GM13976 (cell line): Measurements from ENCODE around the gene ACOX1.

ENCODE experiments used
- DNase-seq: peaks from one replicate; pipeline ENCODE4 v3.0.0; 2012; ENCODE audit warnings: low spot score
- in situ Hi-C: fragments of 300-500 bp; cut with MboI; formaldehyde crosslinking; loops from one replicate; pipeline ENCODE4 v1.12.0; 2022; ENCODE audit warnings: low sequenced_read_pairs, mixed read lengths, inconsistent platforms; ENCODE audit not compliant: unreplicated experiment
- TF ChIP-seq, protein P1 (sequence below): IDR thresholded peaks from 2 replicates; pipeline ENCODE4 v1.5.1; 2012; ENCODE audit warnings: borderline replicate concordance, mild to moderate bottlenecking; ENCODE audit not compliant: insufficient read depth; ENCODE audit errors: extremely low read depth, missing control alignments, control extremely low read depth

The ACOX1 gene

DNA sequence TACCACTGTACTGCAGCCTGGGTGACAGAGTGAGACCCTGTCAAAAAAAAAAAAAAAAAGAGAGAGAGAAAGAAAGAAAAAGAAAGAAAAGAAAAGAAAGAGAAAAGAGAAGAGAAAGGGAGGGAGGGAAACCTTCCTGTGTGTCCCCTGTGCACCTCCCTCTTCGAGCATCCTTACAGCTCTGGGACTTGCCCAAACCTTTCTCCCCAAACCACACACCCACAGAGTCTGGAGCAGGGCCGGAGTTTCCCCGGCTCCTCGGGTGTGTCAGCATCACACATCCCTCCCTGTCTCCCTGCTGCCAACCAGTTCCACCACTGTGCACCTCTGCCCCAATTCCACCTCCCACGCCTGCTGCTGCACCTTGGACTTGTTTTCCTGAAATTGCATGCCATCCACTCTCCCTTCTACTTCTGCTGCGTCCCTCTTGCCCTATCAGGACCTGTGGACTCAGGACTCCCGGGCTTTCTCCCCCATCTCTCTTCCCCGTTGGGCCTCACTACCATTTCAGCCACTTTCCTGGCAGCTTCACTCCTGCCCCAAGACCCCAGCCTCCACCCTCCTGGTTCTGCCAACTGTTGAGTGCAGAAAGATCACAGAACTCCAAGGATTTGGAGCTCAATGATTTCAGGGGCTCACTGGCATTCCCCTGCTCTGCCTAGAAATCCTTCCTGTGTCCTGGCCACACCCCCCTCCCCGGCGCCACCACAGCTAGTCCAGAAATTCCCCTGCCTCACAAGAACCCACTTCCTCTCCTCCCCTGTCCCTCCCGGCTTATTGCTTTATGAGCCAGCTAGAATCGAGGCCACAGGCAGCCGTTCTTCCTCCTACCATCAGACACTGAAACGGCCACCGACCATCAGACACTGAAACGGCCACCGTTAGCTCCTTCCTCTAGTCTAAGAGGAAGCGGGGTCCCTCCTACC, 18.0 kb upstream of the ACOX1 start:
- in situ Hi-C loops, result no loop called here
- TF ChIP-seq, protein P1, sequence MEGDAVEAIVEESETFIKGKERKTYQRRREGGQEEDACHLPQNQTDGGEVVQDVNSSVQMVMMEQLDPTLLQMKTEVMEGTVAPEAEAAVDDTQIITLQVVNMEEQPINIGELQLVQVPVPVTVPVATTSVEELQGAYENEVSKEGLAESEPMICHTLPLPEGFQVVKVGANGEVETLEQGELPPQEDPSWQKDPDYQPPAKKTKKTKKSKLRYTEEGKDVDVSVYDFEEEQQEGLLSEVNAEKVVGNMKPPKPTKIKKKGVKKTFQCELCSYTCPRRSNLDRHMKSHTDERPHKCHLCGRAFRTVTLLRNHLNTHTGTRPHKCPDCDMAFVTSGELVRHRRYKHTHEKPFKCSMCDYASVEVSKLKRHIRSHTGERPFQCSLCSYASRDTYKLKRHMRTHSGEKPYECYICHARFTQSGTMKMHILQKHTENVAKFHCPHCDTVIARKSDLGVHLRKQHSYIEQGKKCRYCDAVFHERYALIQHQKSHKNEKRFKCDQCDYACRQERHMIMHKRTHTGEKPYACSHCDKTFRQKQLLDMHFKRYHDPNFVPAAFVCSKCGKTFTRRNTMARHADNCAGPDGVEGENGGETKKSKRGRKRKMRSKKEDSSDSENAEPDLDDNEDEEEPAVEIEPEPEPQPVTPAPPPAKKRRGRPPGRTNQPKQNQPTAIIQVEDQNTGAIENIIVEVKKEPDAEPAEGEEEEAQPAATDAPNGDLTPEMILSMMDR, result no peak
- peak; percentile 72 for DNase-seq

DNA sequence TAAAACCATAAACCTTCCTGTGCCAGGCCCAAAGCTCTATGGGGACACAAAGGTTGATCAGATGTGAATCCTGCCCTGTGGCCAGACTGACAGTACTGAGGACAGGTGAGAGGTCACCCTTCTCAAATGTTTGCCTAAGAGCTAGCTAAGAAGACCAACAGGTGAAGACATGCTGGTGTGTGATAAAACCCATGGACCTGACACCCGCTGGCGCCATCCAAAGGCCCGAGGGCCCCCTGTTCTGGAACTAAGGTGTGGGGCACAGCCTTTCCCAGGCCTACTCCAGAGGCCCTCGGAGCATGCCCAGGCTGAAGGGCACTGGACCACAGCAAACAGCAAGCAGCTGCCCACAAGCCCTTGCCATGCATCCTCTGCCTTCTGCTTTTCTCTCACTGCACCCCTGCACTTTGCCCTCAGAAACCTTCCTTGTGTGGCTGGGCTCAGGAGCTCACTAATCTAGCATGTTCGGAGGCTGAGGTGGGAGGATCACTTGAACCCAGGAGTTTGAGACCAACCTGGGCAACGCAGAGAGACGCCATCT, 16.5 kb upstream of the ACOX1 start:
- TF ChIP-seq, protein P1, result no peak
- in situ Hi-C loops, result no loop called here
- DNase-seq, result no peak

DNA sequence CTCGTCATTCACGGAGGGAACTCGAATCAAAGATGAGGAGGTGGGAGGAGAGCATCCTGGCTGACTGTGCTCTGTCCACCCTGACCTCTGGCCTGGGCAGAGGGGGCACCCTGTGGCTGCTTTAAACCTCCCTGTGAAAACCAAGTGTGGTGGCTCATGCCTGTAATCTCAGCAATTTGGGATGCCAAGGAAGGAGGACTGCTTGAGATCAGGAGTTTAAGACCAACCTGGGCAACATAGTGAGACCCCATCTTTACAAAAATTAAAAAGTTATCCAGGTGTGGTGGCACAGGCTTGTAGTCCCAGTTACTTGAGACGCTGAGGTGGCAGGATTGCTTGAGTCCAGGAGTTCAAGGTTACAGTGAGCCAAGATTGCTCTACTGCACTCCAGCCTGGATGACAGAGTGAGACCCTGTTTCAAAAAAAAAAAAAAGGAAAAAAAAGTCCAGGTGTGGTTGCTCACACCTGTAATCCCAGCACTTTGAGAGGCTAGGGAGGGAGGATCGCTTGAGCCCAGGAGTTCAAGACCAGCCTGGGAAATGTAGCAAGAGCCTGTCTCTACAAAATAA, 15.9 kb upstream of the ACOX1 start:
- in situ Hi-C loops, result no loop called here
- TF ChIP-seq, protein P1, result no peak
- DNase-seq, result no peak

DNA sequence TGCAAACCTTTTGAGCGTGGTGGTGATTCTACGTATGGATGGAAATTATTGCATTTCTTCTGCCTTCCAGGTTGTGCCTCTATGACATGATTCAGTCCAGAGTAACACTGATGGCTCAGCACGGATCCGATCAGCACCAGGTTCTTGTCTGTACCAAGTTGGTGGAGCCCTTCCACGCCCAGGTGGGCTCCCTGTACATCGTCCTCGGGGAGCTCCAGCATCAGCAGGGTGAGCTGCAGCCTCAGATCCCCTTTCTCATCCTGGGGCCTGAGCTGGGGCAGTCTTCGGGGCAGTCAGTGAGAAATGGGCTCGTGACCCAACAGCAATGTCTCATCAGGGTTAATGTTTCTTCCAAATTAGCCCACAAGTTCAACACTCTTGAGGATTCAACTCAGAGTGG, 12.4 kb upstream of the ACOX1 start:
- TF ChIP-seq, protein P1, result no peak
- no peak for DNase-seq
- in situ Hi-C loops, result no loop called here

DNA sequence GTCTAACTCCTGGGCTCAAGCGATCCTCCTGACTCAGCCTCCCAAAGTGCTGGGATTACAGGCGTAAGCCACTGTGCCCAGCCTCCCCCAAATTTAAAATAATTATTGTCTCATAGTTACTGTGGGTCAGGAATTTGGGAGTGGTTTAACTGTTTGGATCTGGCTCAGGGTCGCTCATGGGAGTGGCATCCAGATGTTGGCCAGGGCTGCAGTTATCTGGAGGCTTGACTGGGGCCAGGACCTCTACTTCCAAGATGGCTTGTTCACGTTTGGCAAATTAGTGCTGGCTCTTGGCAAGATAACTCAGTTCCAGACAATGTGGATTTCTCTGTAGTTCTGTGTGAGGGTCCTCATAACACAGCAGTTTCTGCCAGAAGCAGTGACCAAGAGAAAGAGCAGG, 8.1 kb upstream of the ACOX1 start:
- DNase-seq, result no peak
- TF ChIP-seq, protein P1, result no peak
- in situ Hi-C loops, result no loop called here

DNA sequence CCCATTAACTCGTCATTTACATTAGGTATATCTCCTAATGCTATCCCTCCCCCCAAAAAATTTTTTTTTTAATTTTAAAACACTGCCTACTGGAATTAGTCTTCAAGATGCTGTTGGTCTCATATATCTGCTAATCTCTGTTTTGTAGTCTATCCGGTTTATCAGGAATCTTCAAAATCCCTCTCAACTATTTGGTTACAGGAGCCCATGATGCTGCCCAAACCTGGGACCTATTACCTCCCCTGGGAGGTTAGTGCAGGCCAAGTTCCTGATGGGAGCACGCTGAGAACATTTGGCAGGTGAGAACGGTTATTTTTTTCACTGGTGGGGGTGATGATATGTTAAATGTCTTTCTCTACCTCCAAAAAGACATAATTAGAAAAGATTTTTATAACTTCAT, 7.0 kb upstream of the ACOX1 start:
- TF ChIP-seq, protein P1, result no peak
- DNase-seq, result no peak
- in situ Hi-C loops, result no loop called here
